HEK293 (cell line): Measurements from ENCODE around the gene SNAPIN.

ENCODE experiments used
- CTCF ChIA-PET: fragments of 350-600 bp; formaldehyde crosslinking; extraction: SDS; loops from one replicate; lab custom pipeline; 2021; ENCODE audit warnings: antibody characterized with exemption; lab: Yijun Ruan, JAX
- POLR2A ChIA-PET: fragments of 300-600 bp; formaldehyde crosslinking; extraction: SDS; loops from one replicate; lab custom pipeline; 2020; ENCODE audit warnings: antibody characterized with exemption, inconsistent platforms; lab: Yijun Ruan, JAX
- H3K27ac ChIP-seq: fragments of 200-500 bp; sonication (Bioruptor generic); 2 replicates; pipeline ENCODE4 v1.5.1; 2014; ENCODE audit warnings: low read depth, low read length, control low read depth, inconsistent platforms; ENCODE audit errors: extremely low read depth
- H3K36me3 ChIP-seq, 2 experiments: fragments of 200-500 bp in 1 of 2; sonication (Bioruptor generic) in 1 of 2; 1 replicate in 1 of 2; 2 replicates in 1 of 2; pipeline ENCODE4 v1.5.1; 2014 to 2017; ENCODE audit warnings: inconsistent platforms in 2 of 2, low read length in 2 of 2; ENCODE audit not compliant: control insufficient read depth in 2 of 2, insufficient read depth in 1 of 2
- H3K4me1 ChIP-seq: fragments of 200-500 bp; sonication (Bioruptor generic); 2 replicates; pipeline ENCODE4 v1.5.1; 2014; ENCODE audit warnings: mild to moderate bottlenecking, low read length, inconsistent platforms; ENCODE audit not compliant: control insufficient read depth, insufficient read depth
- H3K4me3 ChIP-seq: 2 replicates; pipeline ENCODE4 v1.5.1; 2011; ENCODE audit warnings: low read depth, mild to moderate bottlenecking, control low read depth, low read length, moderate library complexity
- H3K9me3 ChIP-seq: fragments of 200-500 bp; sonication (Bioruptor generic); 2 replicates; pipeline ENCODE4 v1.5.1; 2014; ENCODE audit warnings: low read depth, low read length, inconsistent platforms; ENCODE audit not compliant: control insufficient read depth, insufficient read depth
- EGR2 ChIP-seq: fragments of 450-650 bp; formaldehyde crosslinking; IDR thresholded peaks from 2 replicates; pipeline ENCODE4 v1.5.1; 2016; ENCODE audit warnings: low read depth, missing biosample characterization, missing genetic modification characterization
- GLI4 ChIP-seq: fragments of 450-650 bp; formaldehyde crosslinking; IDR thresholded peaks from 2 replicates; pipeline ENCODE4 v1.5.1; 2016; ENCODE audit warnings: missing biosample characterization, missing genetic modification characterization
- GLIS2 ChIP-seq: fragments of 450-650 bp; formaldehyde crosslinking; IDR thresholded peaks from 2 replicates; pipeline ENCODE4 v1.5.1; 2016; ENCODE audit warnings: missing biosample characterization, missing genetic modification characterization
- KLF1 ChIP-seq: fragments of 450-650 bp; formaldehyde crosslinking; IDR thresholded peaks from 2 replicates; pipeline ENCODE4 v1.5.1; 2016; ENCODE audit warnings: missing biosample characterization, missing genetic modification characterization
- KLF7 ChIP-seq: fragments of 450-650 bp; formaldehyde crosslinking; IDR thresholded peaks from 2 replicates; pipeline ENCODE4 v1.5.1; 2016; ENCODE audit warnings: missing biosample characterization, missing genetic modification characterization, borderline replicate concordance
- PRDM6 ChIP-seq: fragments of 450-650 bp; formaldehyde crosslinking; IDR thresholded peaks from 2 replicates; pipeline ENCODE4 v1.5.1; 2017; ENCODE audit warnings: missing biosample characterization, missing genetic modification characterization
- ZFP3 ChIP-seq: fragments of 450-650 bp; formaldehyde crosslinking; IDR thresholded peaks from 2 replicates; pipeline ENCODE4 v1.5.1; 2016; ENCODE audit warnings: low read depth, missing biosample characterization, missing genetic modification characterization
- ZIC2 ChIP-seq: fragments of 450-650 bp; formaldehyde crosslinking; IDR thresholded peaks from 2 replicates; pipeline ENCODE4 v1.5.1; 2016; ENCODE audit warnings: missing biosample characterization, missing genetic modification characterization
- ZNF221 ChIP-seq: fragments of 450-650 bp; formaldehyde crosslinking; IDR thresholded peaks from 2 replicates; pipeline ENCODE4 v1.5.1; 2017; ENCODE audit warnings: missing biosample characterization, missing genetic modification characterization, borderline replicate concordance
- ZNF248 ChIP-seq: fragments of 450-650 bp; formaldehyde crosslinking; IDR thresholded peaks from 2 replicates; pipeline ENCODE4 v1.5.1; 2017; ENCODE audit warnings: missing biosample characterization, missing genetic modification characterization
- ZNF302 ChIP-seq: fragments of 450-650 bp; formaldehyde crosslinking; IDR thresholded peaks from 2 replicates; pipeline ENCODE4 v1.5.1; 2016; ENCODE audit warnings: missing biosample characterization, missing genetic modification characterization, low read depth
- ZNF341 ChIP-seq: fragments of 450-650 bp; formaldehyde crosslinking; IDR thresholded peaks from 2 replicates; pipeline ENCODE4; 2016; ENCODE audit warnings: low read depth, missing biosample characterization, missing genetic modification characterization
- ZNF350 ChIP-seq: fragments of 450-650 bp; formaldehyde crosslinking; IDR thresholded peaks from 2 replicates; pipeline ENCODE4 v1.5.0; 2017; ENCODE audit warnings: missing biosample characterization, mild to moderate bottlenecking, missing genetic modification characterization
- ZNF398 ChIP-seq: fragments of 450-650 bp; formaldehyde crosslinking; IDR thresholded peaks from 2 replicates; pipeline ENCODE4 v1.5.1; 2017; ENCODE audit warnings: missing biosample characterization, missing genetic modification characterization
- ZNF449 ChIP-seq: fragments of 450-650 bp; formaldehyde crosslinking; IDR thresholded peaks from 2 replicates; pipeline ENCODE4 v1.5.1; 2017; ENCODE audit warnings: missing biosample characterization, mild to moderate bottlenecking, missing genetic modification characterization, moderate library complexity
- ZNF48 ChIP-seq: fragments of 450-650 bp; formaldehyde crosslinking; IDR thresholded peaks from 2 replicates; pipeline ENCODE4 v1.5.1; 2016; ENCODE audit warnings: missing biosample characterization, missing genetic modification characterization
- ZNF580 ChIP-seq: fragments of 450-650 bp; formaldehyde crosslinking; IDR thresholded peaks from 2 replicates; pipeline ENCODE4 v1.5.1; 2016; ENCODE audit warnings: missing biosample characterization, missing genetic modification characterization
- ZNF701 ChIP-seq: fragments of 450-650 bp; formaldehyde crosslinking; IDR thresholded peaks from 2 replicates; pipeline ENCODE4 v1.5.1; 2016; ENCODE audit warnings: missing biosample characterization, missing genetic modification characterization
- ZNF785 ChIP-seq: fragments of 450-650 bp; formaldehyde crosslinking; IDR thresholded peaks from 2 replicates; pipeline ENCODE4 v1.5.1; 2016; ENCODE audit warnings: missing biosample characterization, missing genetic modification characterization
- ZSCAN18 ChIP-seq: fragments of 450-650 bp; formaldehyde crosslinking; IDR thresholded peaks from 2 replicates; pipeline ENCODE4 v1.5.1; 2016; ENCODE audit warnings: missing biosample characterization, missing genetic modification characterization

The SNAPIN gene

GRCh38 chr1:153612755-153613331 lies 45.7 kb upstream of the SNAPIN start, which contains the start of gene S100A16:
S100A16 (minus strand) TSS chr1:153613137; CDS start chr1:153608151, 4,986 bp downstream.
- H3K36me3 ChIP-seq: peaks cover 0 to under 1% of the 10 kb centered on the region in 2 experiments; a peak in 1 of 3 replicates
- H3K9me3 ChIP-seq: no peaks in the 10 kb centered on the region
- CTCF ChIA-PET: interaction anchor here (0.6 to 4.8 kb wide), 3 partner anchors 14 to 118 kb away, joined by 3 to 28 read pairs (median 6); partner anchors contain the start of genes S100A1 and S100A13
- H3K4me3 ChIP-seq: peak within 1 kb of the TSS; percentile 24
- no peak for TF ChIP-seq ZFP3 (tag by site-specific recombination)
- TF ChIP-seq EGR2: no peak
- no peak for TF ChIP-seq ZNF785 (tag by site-specific recombination)
- no peak for TF ChIP-seq GLI4 (tag by site-specific recombination)
- TF ChIP-seq ZIC2 (tag by site-specific recombination): peak; percentile 92
- 0 out of 2 replicates have a peak, but pooled peaks have one; percentile 21 for TF ChIP-seq ZNF449 (tag by site-specific recombination)
- TF ChIP-seq PRDM6 (tag by site-specific recombination): no peak
- 0 out of 2 replicates have a peak, but pooled peaks have one; percentile 3 for TF ChIP-seq GLIS2 (tag by site-specific recombination)
- no peak for TF ChIP-seq ZNF302 (tag by site-specific recombination)
- TF ChIP-seq KLF1 (tag by site-specific recombination): peak; percentile 74
- TF ChIP-seq ZNF350 (tag by site-specific recombination): no peak
- TF ChIP-seq ZNF341 (tag by site-specific recombination): peak; percentile 28; the same call in 1 of the 2 replicates
- TF ChIP-seq, all 188 proteins: peak for 5
- Histone ChIP-seq H3K4me1 (no peaks in the 10 kb centered on the region), H3K27ac (no peak within 1 kb of the TSS)
- POLR2A ChIA-PET: interaction anchor here (1.1 to 1.9 kb wide), 2 partner anchors 14 to 21 kb away, joined by 6 to 24 read pairs; partner anchors contain the start of genes CHTOP, S100A1 and S100A13

GRCh38 chr1:153613406-153613805 lies 45.1 kb upstream of the SNAPIN start:
- POLR2A ChIA-PET: interaction anchor here (1.9 to 3.3 kb wide), 2 partner anchors 14 to 20 kb away, joined by 10 to 24 read pairs; partner anchors contain the start of genes CHTOP, S100A1 and S100A13
- Histone ChIP-seq H3K27ac (no peak overlapping the region), H3K4me1 (no peaks in the 10 kb centered on the region), H3K36me3 (peaks cover 0 to 3% of the 10 kb centered on the region in 2 experiments; a peak in 1 of 3 replicates), H3K9me3 (no peaks in the 10 kb centered on the region), H3K4me3 (no peak overlapping the region)
- CTCF ChIA-PET: interaction anchor here (1.0 to 4.8 kb wide), 2 partner anchors 14 to 41 kb away, joined by 3 to 28 read pairs; partner anchors contain the start of genes S100A1 and S100A13
- TF ChIP-seq ZNF248 (no peak), KLF7 (tag by site-specific recombination) (no peak), ZNF341 (tag by site-specific recombination) (no peak), ZNF580 (tag by site-specific recombination) (no peak), ZNF398 (tag by site-specific recombination) (no peak), ZNF48 (no peak), ZNF221 (tag by site-specific recombination) (no peak), ZSCAN18 (tag by site-specific recombination) (no peak), ZNF701 (tag by site-specific recombination) (no peak)
